Measurements from ENCODE around the gene MYO16. TPM values are rescaled to one million over a fixed set of nuclear protein-coding genes. Genes with fewer than 3 reads are reported as not detected.

The MYO16 gene
- total and polyA plus RNA-seq, 7 donors, result 0.01 to 0.46 (median 0.30) TPM

DNA sequence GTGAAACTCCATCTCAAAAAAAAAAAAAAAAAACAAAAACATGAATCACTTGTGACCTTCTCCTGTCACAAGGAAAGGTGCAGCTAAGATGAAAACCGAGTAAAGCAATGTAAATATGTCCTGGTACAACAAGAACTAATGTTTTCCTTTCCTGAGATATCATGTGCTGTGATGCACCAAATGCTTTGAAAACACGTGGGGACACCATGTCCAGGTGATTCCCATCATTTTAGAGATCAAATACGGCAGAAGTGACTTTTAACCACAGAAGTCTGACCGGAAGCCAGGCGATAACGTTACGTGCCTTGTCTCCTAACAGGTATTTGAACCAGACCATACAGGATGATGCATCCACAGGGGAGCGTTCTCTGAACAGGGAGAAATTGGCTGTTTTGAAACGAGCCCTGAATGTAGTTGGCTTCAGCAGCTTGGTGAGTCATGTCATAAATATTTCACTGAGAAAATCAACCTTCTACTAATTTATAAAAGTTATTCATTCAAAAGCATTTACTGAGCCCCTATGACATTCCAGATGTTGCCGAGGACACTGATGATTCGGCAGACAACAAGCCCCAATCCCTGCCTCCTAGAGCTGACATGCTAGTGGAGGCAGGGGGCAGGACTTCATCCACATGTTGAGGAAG, 328.1 kb downstream of the MYO16 start:
- H3K36me3 ChIP-seq (ENCODE audit: insufficient read depth in 1 of 2, low read depth in 1 of 2), result no peaks in the 10 kb centered on the region
- TF ChIP-seq, protein P1, sequence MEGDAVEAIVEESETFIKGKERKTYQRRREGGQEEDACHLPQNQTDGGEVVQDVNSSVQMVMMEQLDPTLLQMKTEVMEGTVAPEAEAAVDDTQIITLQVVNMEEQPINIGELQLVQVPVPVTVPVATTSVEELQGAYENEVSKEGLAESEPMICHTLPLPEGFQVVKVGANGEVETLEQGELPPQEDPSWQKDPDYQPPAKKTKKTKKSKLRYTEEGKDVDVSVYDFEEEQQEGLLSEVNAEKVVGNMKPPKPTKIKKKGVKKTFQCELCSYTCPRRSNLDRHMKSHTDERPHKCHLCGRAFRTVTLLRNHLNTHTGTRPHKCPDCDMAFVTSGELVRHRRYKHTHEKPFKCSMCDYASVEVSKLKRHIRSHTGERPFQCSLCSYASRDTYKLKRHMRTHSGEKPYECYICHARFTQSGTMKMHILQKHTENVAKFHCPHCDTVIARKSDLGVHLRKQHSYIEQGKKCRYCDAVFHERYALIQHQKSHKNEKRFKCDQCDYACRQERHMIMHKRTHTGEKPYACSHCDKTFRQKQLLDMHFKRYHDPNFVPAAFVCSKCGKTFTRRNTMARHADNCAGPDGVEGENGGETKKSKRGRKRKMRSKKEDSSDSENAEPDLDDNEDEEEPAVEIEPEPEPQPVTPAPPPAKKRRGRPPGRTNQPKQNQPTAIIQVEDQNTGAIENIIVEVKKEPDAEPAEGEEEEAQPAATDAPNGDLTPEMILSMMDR (IDR thresholded peaks at IDR 0.05), result no peak
- H3K27me3 ChIP-seq (ENCODE audit: insufficient read depth in 3 of 3, low read length in 2 of 3), result peaks cover 0 to 4% (median 0%) of the 10 kb centered on the region in 3 donors
- DNase-seq, result no peak
- no peak overlapping the region for H3K4me3 ChIP-seq
- H3K4me1 ChIP-seq, result no peaks in the 10 kb centered on the region
- intact Hi-C loops (cut with DNase I), result no loop called here
- H3K9me3 ChIP-seq, result no peaks in the 10 kb centered on the region
- no peak for ATAC-seq
- no peak overlapping the region for H3K27ac ChIP-seq
- WGBS, 3 donors, result 52 to 64% (median 54%) methylated on average over 11 of the region's 11 CpGs

DNA sequence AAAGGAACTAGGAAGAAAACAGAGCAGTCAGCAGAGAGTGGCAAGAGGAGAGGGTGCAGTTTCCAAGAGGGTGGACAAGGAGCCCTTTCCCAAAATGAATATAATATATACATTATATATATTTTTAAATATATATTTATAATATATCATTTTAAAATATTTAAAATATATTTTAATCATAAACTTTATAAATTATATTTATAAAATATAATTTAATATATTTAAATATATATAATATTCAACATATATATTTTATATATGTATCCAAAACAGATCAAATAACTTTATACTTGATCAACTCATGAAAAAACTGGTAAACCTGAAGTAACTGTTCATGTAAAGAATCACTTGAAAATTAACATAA, 328.6 kb downstream of the MYO16 start:
- H3K36me3 ChIP-seq (ENCODE audit: insufficient read depth in 1 of 2, low read depth in 1 of 2), result no peaks in the 10 kb centered on the region
- no peak for ATAC-seq
- no peak overlapping the region for H3K27ac ChIP-seq
- H3K27me3 ChIP-seq (ENCODE audit: insufficient read depth in 3 of 3, low read length in 2 of 3), result peaks cover 0 to 4% (median 0%) of the 10 kb centered on the region in 3 donors
- H3K4me3 ChIP-seq, result no peak overlapping the region
- DNase-seq, result no peak
- TF ChIP-seq, protein P1 (IDR thresholded peaks at IDR 0.05), result no peak
- H3K9me3 ChIP-seq, result no peaks in the 10 kb centered on the region
- intact Hi-C loops (cut with DNase I), result no loop called here
- H3K4me1 ChIP-seq, result no peaks in the 10 kb centered on the region

DNA sequence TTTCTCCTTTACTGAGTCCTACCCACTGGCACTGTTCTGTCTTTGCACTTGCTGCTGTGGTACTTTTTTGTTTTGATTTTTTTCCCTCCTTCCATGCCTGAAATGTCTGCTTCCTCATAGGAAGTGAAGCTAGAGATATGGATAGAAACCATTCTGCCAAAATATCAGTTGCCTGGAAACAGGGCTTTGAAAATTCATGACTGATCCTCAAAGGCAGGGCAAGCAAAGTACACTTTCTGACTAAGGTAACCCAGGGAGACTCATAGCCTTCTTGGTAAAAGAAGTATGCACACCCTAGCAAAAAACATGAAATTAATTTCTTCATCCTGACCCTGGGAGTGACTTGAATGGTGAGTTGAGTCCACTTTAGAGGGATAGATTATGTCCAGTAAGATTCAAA, 329.8 kb downstream of the MYO16 start:
- no peaks in the 10 kb centered on the region for H3K4me1 ChIP-seq
- H3K9me3 ChIP-seq, result no peaks in the 10 kb centered on the region
- ATAC-seq (no peak), DNase-seq (no peak)
- H3K4me3 ChIP-seq, result no peak overlapping the region
- intact Hi-C loops (cut with DNase I), result no loop called here
- H3K27ac ChIP-seq, result no peak overlapping the region
- peaks cover 0 to 4% (median 0%) of the 10 kb centered on the region in 3 donors for H3K27me3 ChIP-seq (ENCODE audit: insufficient read depth in 3 of 3, low read length in 2 of 3)
- TF ChIP-seq, protein P1 (IDR thresholded peaks at IDR 0.05), result no peak
- no peaks in the 10 kb centered on the region for H3K36me3 ChIP-seq (ENCODE audit: insufficient read depth in 1 of 2, low read depth in 1 of 2)

DNA sequence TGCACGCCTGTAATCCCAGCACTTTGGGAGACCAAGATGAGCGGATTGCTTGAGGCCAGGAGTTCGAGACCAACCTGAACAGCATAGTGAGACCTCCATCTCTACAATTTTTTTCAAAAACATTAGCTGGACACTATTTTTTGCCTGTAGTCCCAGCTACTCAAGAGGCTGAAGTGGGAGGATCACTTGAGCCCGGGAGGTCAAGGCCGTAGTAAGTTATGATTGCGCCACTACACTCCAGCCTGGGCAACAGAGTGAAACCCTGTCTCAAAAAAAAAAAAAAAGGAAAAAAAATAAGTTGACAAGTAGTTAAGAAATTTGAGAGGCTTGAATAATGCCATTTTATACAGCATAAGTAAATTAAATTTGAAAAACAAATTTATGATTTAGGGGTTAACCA, 330.6 kb downstream of the MYO16 start:
- Histone ChIP-seq H3K9me3 (no peaks in the 10 kb centered on the region), H3K27ac (no peak overlapping the region), H3K4me1 (no peaks in the 10 kb centered on the region), H3K4me3 (no peak overlapping the region), H3K27me3 (ENCODE audit: insufficient read depth in 3 of 3, low read length in 2 of 3) (peaks cover 0 to 4% (median 0%) of the 10 kb centered on the region in 3 donors), H3K36me3 (ENCODE audit: insufficient read depth in 1 of 2, low read depth in 1 of 2) (no peaks in the 10 kb centered on the region)
- TF ChIP-seq, protein P1 (IDR thresholded peaks at IDR 0.05), result no peak
- WGBS, 3 donors, result 88 to 93% (median 90%) methylated on average over 6 of the region's 6 CpGs
- DNase-seq (no peak), ATAC-seq (no peak)
- intact Hi-C loops (cut with DNase I), result loop anchor here (2.0 to 10.0 kb wide), 5 partner anchors 825 to 1455 kb away; partner anchors contain the start of gene IRS2 (in 1 of the 2)

Measured in psoas muscle (tissue), 8 donors.